DND-41 (cell line): ENCODE data around the gene C4orf46.

Experiments used
- ATAC-seq: fragments of 200-7000 bp; cut with Tn5 transposase; 3 replicates; pipeline ENCODE4 v1.9.1; 2021; ENCODE audit warnings: low read depth; ENCODE audit not compliant: insufficient read depth
- DNase-seq: peaks from one replicate; pipeline ENCODE4 v3.0.0-alpha.2; 2020
- H2AFZ ChIP-seq: 2 replicates; pipeline ENCODE4 v1.6.0; 2012; ENCODE audit warnings: low read depth, low read length
- H3K27ac ChIP-seq: 2 replicates; pipeline ENCODE4 v1.5.1; 2012; ENCODE audit warnings: low read length, inconsistent platforms
- H3K27me3 ChIP-seq: fragments of 200-600 bp; sonication (generic); 2 replicates; pipeline ENCODE4 v1.6.0; 2012; ENCODE audit warnings: low read length, mild to moderate bottlenecking, inconsistent platforms; ENCODE audit not compliant: insufficient read depth, poor library complexity
- H3K36me3 ChIP-seq: 2 replicates; pipeline ENCODE4 v1.5.1; 2012; ENCODE audit warnings: low read length, inconsistent platforms; ENCODE audit not compliant: insufficient read depth
- H3K4me1 ChIP-seq: 2 replicates; pipeline ENCODE4 v1.5.1; 2012; ENCODE audit warnings: mild to moderate bottlenecking, low read length; ENCODE audit not compliant: insufficient read depth
- H3K4me2 ChIP-seq: 2 replicates; pipeline ENCODE4 v1.6.0; 2012; ENCODE audit warnings: mild to moderate bottlenecking, moderate library complexity, low read length, inconsistent platforms; ENCODE audit not compliant: insufficient read depth
- H3K4me3 ChIP-seq, 2 experiments: fragments of 200-600 bp in 1 of 2; shearing (Covaris generic) in 1 of 2; 2 replicates each; pipeline ENCODE4 v1.5.1; 2012 to 2016; ENCODE audit warnings: inconsistent platforms in 2 of 2, low read length in 2 of 2, mild to moderate bottlenecking in 2 of 2, low read depth in 1 of 2, moderate library complexity in 1 of 2
- H3K79me2 ChIP-seq: 2 replicates; pipeline ENCODE4 v1.6.0; 2012; ENCODE audit warnings: low read length, inconsistent platforms; ENCODE audit not compliant: insufficient read depth
- H3K9ac ChIP-seq: 2 replicates; pipeline ENCODE4 v1.6.0; 2012; ENCODE audit warnings: low read depth, mild to moderate bottlenecking, inconsistent platforms, low read length, moderate library complexity
- H3K9me3 ChIP-seq: 2 replicates; pipeline ENCODE4 v1.5.1; 2012; ENCODE audit warnings: low read length, moderate library complexity, mild to moderate bottlenecking, inconsistent platforms; ENCODE audit not compliant: insufficient read depth, severe bottlenecking
- H4K20me1 ChIP-seq: 2 replicates; pipeline ENCODE4 v1.6.0; 2012; ENCODE audit warnings: low read length; ENCODE audit not compliant: insufficient read depth
- CTCF ChIP-seq: IDR thresholded peaks from 2 replicates; pipeline ENCODE4 v1.5.1; 2012; ENCODE audit warnings: borderline replicate concordance, low read length, moderate library complexity, mild to moderate bottlenecking; ENCODE audit not compliant: poor library complexity, severe bottlenecking; ENCODE audit errors: extremely low read depth
- EZH2 ChIP-seq: IDR thresholded peaks from 3 replicates; pipeline ENCODE4 v1.6.1; 2012; ENCODE audit warnings: borderline replicate concordance, low read depth, mild to moderate bottlenecking, moderate library complexity, low read length, inconsistent platforms; ENCODE audit not compliant: severe bottlenecking

C4orf46 gene

GRCh38 chr4:158625544-158625943, 46.1 kb downstream of the C4orf46 start:
- H3K9ac ChIP-seq, result no peak overlapping the region
- no peaks in the 10 kb centered on the region for H3K36me3 ChIP-seq
- no peak overlapping the region for H3K27ac ChIP-seq
- ATAC-seq (no peak), DNase-seq (no peak)
- H3K4me1 ChIP-seq, result no peaks in the 10 kb centered on the region
- no peaks in the 10 kb centered on the region for H3K27me3 ChIP-seq
- no peak for TF ChIP-seq CTCF
- TF ChIP-seq EZH2, result no peak
- H2AFZ ChIP-seq, result no peak overlapping the region
- H4K20me1 ChIP-seq, result no peaks in the 10 kb centered on the region
- H3K9me3 ChIP-seq, result no peaks in the 10 kb centered on the region
- no peak overlapping the region for H3K4me3 ChIP-seq
- no peaks in the 10 kb centered on the region for H3K79me2 ChIP-seq
- no peak overlapping the region for H3K4me2 ChIP-seq

GRCh38 chr4:158624889-158625478, 46.7 kb downstream of the C4orf46 start:
- Histone ChIP-seq H2AFZ (no peak overlapping the region), H3K36me3 (no peaks in the 10 kb centered on the region), H3K27ac (no peak overlapping the region), H4K20me1 (no peaks in the 10 kb centered on the region), H3K9me3 (no peaks in the 10 kb centered on the region), H3K4me3 (no peak overlapping the region), H3K79me2 (no peaks in the 10 kb centered on the region), H3K4me1 (no peaks in the 10 kb centered on the region), H3K27me3 (no peaks in the 10 kb centered on the region), H3K9ac (no peak overlapping the region), H3K4me2 (no peak overlapping the region)
- ATAC-seq (0 out of 3 replicates have a peak, but pooled peaks have one; percentile 49), DNase-seq (no peak)
- TF ChIP-seq CTCF (peak; percentile 65), EZH2 (no peak)

DNA sequence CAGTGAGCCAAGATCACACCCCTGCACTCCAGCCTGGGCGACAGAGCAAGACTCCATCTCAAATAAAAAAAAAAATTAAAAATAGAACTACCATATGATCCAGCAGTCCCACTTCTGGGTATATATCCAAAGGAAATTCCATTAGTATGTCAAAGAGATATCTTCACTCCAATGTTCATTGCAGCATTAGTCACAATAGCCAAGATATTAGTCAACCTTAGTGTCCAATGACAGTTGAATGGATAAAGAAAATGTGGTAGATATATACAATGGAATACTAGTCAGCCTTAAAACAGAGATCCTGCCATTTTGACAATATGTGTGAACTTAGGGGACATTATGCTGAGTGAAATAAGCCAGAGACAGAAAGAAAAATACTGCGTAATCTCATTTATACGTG, 49.4 kb downstream of the C4orf46 start:
- Histone ChIP-seq H3K79me2 (no peaks in the 10 kb centered on the region), H3K27me3 (no peaks in the 10 kb centered on the region), H3K4me3 (no peak overlapping the region), H3K4me1 (no peaks in the 10 kb centered on the region), H3K4me2 (no peak overlapping the region), H3K9me3 (no peaks in the 10 kb centered on the region), H3K9ac (no peak overlapping the region), H2AFZ (no peak overlapping the region), H3K36me3 (no peaks in the 10 kb centered on the region), H4K20me1 (no peaks in the 10 kb centered on the region), H3K27ac (no peak overlapping the region)
- DNase-seq (no peak), ATAC-seq (no peak)
- no peak for TF ChIP-seq CTCF
- no peak for TF ChIP-seq EZH2

- no peak overlapping the region for H3K27ac ChIP-seq
- no peaks in the 10 kb centered on the region for H3K4me1 ChIP-seq
- H3K79me2 ChIP-seq, result no peaks in the 10 kb centered on the region
- no peak overlapping the region for H3K4me3 ChIP-seq
- H2AFZ ChIP-seq, result no peak overlapping the region
- H3K36me3 ChIP-seq, result no peaks in the 10 kb centered on the region
- no peak for DNase-seq
- TF ChIP-seq CTCF (no peak), EZH2 (no peak)
- H3K9ac ChIP-seq, result no peak overlapping the region
- H3K27me3 ChIP-seq, result no peaks in the 10 kb centered on the region
- H4K20me1 ChIP-seq, result no peaks in the 10 kb centered on the region
- no peak for ATAC-seq
- H3K9me3 ChIP-seq, result no peaks in the 10 kb centered on the region
- no peak overlapping the region for H3K4me2 ChIP-seq
Measured at GRCh38 chr4:158621729-158622128, 50.0 kb downstream of the C4orf46 start.
